Measurements from ENCODE around the gene SKAP1. TPM values are rescaled to one million over a fixed set of nuclear protein-coding genes. Genes with fewer than 3 reads are reported as not detected.

Gene SKAP1
- polyA plus RNA-seq, 6 donors from 2014 or later, result 79.3 to 166 (median 140) TPM

GRCh38 chr17:48178317-48178716 lies 251.7 kb downstream of the SKAP1 start:
- H3K9me3 Mint-ChIP-seq, result no peaks in the 10 kb centered on the region
- peaks cover 26 to 35% of the 10 kb centered on the region in 2 donors for H3K36me3 Mint-ChIP-seq
- ATAC-seq (ENCODE audit: low read depth in 2 of 2) (no peak), DNase-seq (no peak)
- no peaks in the 10 kb centered on the region for H3K27me3 Mint-ChIP-seq
- peak overlapping the region in 2 of 6 donors; percentile 15 to 79 for H3K27ac Mint-ChIP-seq
- H3K4me3 Mint-ChIP-seq, result no peak overlapping the region
- H3K4me1 Mint-ChIP-seq, result no peaks in the 10 kb centered on the region

GRCh38 chr17:48177816-48178215 lies 252.2 kb downstream of the SKAP1 start:
- H3K4me1 Mint-ChIP-seq, result no peaks in the 10 kb centered on the region
- no peak for ATAC-seq (ENCODE audit: low read depth in 2 of 2)

DNA sequence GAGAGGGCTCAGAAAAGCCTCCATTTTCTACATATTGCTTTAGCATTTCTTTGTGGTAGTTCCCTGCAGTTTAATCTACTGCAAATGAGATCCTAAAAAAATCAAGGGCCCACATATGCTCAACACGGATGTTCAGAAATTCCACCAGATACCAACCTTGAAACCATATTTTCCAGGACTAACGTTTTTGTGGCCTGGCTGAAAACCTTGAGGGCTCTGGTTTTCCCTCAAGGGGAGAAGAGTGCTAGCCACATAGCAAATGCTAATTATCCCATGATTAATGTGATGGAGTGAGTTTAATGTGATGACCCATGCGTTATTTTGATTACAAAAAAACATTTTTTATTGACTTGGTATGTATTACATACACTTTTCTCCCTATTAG lies 253.6 kb downstream of the SKAP1 start:
- DNase-seq (no peak), ATAC-seq (ENCODE audit: low read depth in 2 of 2) (no peak)
- Mint-ChIP-seq H3K27ac (peak overlapping the region in 1 of 6 donors; percentile 8), H3K36me3 (peaks cover 13 to 26% of the 10 kb centered on the region in 2 donors), H3K27me3 (no peaks in the 10 kb centered on the region), H3K4me3 (no peak overlapping the region), H3K4me1 (no peaks in the 10 kb centered on the region), H3K9me3 (no peaks in the 10 kb centered on the region)

More at GRCh38 chr17:48177816-48178215, 252.2 kb downstream of the SKAP1 start:
- no peak for DNase-seq
- Mint-ChIP-seq H3K27ac (peak overlapping the region in 1 of 6 donors; percentile 79), H3K27me3 (no peaks in the 10 kb centered on the region), H3K4me3 (no peak overlapping the region), H3K36me3 (peaks cover 23 to 31% of the 10 kb centered on the region in 2 donors), H3K9me3 (no peaks in the 10 kb centered on the region)

DNA sequence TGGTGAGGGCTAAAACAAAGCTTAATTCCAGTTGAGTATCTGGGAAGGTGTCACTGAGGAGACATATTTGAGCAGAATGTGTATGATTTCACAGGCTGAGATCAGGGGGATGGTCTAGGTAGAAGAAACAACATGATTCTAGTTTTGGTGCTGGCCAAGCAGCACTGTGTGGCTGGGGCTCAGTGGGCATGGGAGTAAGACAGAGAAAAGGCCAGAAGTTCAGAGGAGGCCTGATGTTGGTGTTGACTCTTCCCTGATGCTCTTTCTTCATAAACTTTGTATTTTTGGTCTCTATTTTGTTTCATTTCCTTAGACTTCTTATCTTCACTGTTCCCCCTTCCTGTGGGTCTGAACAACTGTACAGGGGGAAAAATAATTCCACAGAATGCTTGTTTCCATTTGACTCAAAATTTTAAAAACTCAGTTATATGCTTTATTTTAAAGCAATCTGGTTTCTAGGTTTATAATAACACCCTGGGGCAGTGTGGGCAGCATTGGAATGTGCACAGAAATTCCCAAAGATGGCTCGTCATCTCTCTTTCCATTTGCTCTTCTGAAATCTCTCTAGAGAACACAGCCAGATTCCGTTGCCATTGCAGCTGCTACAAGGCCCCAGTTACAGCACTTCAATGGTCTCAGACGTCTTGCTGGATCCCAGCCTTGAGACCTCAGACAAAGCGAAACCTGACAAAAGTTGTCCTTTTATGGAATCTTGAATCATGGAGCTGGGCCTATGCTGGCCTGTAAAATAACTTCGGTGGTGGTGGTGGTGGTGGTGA lies 254.1 kb downstream of the SKAP1 start:
- Mint-ChIP-seq H3K27me3 (no peaks in the 10 kb centered on the region), H3K4me1 (no peaks in the 10 kb centered on the region), H3K27ac (peak overlapping the region in 1 of 6 donors; percentile 82), H3K9me3 (no peaks in the 10 kb centered on the region), H3K4me3 (no peak overlapping the region), H3K36me3 (peaks cover 13 to 25% of the 10 kb centered on the region in 2 donors)
- no peak for DNase-seq
- no peak for ATAC-seq (ENCODE audit: low read depth in 2 of 2)

- Mint-ChIP-seq H3K27me3 (no peaks in the 10 kb centered on the region), H3K4me1 (no peaks in the 10 kb centered on the region), H3K4me3 (no peak overlapping the region), H3K27ac (no peak overlapping the region), H3K36me3 (peaks cover 16% of the 10 kb centered on the region in 2 donors), H3K9me3 (no peaks in the 10 kb centered on the region)
- DNase-seq, result no peak
- no peak for ATAC-seq (ENCODE audit: low read depth in 2 of 2)
Observed at GRCh38 chr17:48174833-48175523, 255.0 kb downstream of the SKAP1 start.

- DNase-seq (no peak), ATAC-seq (ENCODE audit: low read depth in 2 of 2) (no peak)
- Mint-ChIP-seq H3K9me3 (no peaks in the 10 kb centered on the region), H3K27ac (no peak overlapping the region), H3K36me3 (peaks cover 0 to 12% of the 10 kb centered on the region in 2 donors), H3K27me3 (no peaks in the 10 kb centered on the region), H3K4me1 (no peaks in the 10 kb centered on the region), H3K4me3 (no peak overlapping the region)
Observed at GRCh38 chr17:48173191-48173984, 256.6 kb downstream of the SKAP1 start.

DNA sequence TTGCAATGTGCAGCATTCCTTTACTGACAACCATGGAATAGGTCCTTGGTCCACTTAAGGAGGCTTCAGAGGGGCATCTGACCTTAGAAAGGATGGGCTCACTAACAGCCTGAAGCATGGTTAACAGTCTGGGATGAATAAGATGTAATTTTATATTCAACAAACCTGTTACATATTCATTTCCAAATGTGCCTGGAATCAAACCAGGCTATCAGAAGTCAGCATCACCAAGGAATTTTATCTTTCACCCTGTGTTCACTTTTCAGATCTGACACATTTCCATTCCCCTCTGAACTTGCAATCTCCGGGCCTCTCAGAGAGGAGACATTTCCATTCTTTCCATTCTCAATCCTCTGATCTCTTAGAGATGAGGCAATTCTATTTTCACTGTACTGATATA lies 260.1 kb downstream of the SKAP1 start:
- DNase-seq, result no peak
- Mint-ChIP-seq H3K27me3 (no peaks in the 10 kb centered on the region), H3K4me3 (no peak overlapping the region), H3K27ac (no peak overlapping the region), H3K9me3 (no peaks in the 10 kb centered on the region), H3K4me1 (no peaks in the 10 kb centered on the region), H3K36me3 (peaks cover 0 to 13% of the 10 kb centered on the region in 2 donors)
- no peak for ATAC-seq (ENCODE audit: low read depth in 2 of 2)

DNA sequence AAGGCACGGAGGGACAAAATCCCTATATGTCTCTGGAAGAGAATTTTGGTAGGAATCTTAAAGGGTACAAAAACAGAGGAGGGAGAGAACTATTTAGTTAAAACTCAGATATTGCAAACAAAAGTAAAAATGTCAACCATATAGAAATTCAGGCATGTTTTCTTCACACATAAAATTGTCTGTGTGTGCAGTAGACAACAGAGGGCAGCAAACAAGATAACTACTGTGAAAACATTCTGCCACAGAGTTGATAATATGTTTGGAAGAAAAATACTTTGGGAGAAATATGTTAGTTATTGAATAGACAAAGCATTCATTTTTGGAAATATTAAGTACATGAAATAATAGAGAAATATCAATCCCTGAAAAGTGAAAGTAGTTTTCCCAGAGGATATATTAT lies 266.2 kb downstream of the SKAP1 start:
- peaks cover 0 to 4% of the 10 kb centered on the region in 2 donors for H3K36me3 Mint-ChIP-seq
- ATAC-seq (ENCODE audit: low read depth in 2 of 2), result no peak
- no peak overlapping the region for H3K27ac Mint-ChIP-seq
- no peaks in the 10 kb centered on the region for H3K27me3 Mint-ChIP-seq
- DNase-seq, result no peak
- no peaks in the 10 kb centered on the region for H3K9me3 Mint-ChIP-seq
- peaks cover 0 to 4% (median 0%) of the 10 kb centered on the region in 3 donors for H3K4me1 Mint-ChIP-seq
- no peak overlapping the region for H3K4me3 Mint-ChIP-seq

- Mint-ChIP-seq H3K9me3 (no peaks in the 10 kb centered on the region), H3K36me3 (peaks cover 0 to 4% of the 10 kb centered on the region in 2 donors), H3K27ac (peak overlapping the region in 1 of 6 donors; percentile 45), H3K27me3 (no peaks in the 10 kb centered on the region), H3K4me1 (peaks cover 0 to 4% (median 0%) of the 10 kb centered on the region in 3 donors), H3K4me3 (no peak overlapping the region)
- ATAC-seq (ENCODE audit: low read depth in 2 of 2) (no peak), DNase-seq (no peak)
Observed at GRCh38 chr17:48162946-48163506, 267.0 kb downstream of the SKAP1 start.

DNA sequence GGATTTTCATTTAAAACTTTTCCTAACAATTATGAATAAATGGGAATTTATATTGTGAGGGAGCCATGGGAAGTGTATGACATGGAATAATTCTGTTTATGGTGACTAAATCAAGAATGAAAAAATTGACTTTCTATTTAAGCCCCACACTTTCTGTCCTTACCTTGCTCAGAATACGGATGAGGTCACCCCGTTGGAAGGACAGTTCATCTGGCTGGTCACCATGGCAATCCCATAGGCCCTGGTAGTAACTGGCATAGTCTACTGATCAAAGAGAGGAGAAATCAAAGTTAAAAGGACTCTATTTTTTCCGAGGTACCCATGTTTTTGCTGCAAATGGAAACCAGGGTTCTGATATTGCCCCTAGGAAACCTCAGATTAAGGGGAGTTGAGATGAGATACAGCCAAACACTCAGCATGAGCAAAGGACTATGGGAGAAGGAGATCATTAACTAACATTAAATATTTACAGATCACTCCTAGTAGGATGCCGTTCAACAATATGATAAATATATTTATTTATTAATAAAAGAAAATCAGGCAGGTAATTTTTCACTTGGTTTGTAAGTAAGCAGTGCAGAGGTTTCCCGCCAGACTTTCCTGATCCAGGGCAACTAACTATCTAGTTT lies 267.6 kb downstream of the SKAP1 start:
- Mint-ChIP-seq H3K4me3 (no peak overlapping the region), H3K9me3 (no peaks in the 10 kb centered on the region), H3K36me3 (peaks cover 0 to 4% of the 10 kb centered on the region in 2 donors), H3K27me3 (no peaks in the 10 kb centered on the region), H3K4me1 (peaks cover 0 to 4% (median 0%) of the 10 kb centered on the region in 3 donors), H3K27ac (no peak overlapping the region)
- no peak for ATAC-seq (ENCODE audit: low read depth in 2 of 2)
- DNase-seq, result no peak

GRCh38 chr17:48161127-48161905 lies 268.7 kb downstream of the SKAP1 start:
- peak overlapping the region in 1 of 6 donors; percentile 41 for H3K27ac Mint-ChIP-seq
- no peak overlapping the region for H3K4me3 Mint-ChIP-seq
- H3K36me3 Mint-ChIP-seq, result peaks cover 0 to 8% of the 10 kb centered on the region in 2 donors
- no peaks in the 10 kb centered on the region for H3K27me3 Mint-ChIP-seq
- ATAC-seq (ENCODE audit: low read depth in 2 of 2), result no peak
- H3K4me1 Mint-ChIP-seq, result peaks cover 0 to 4% (median 0%) of the 10 kb centered on the region in 3 donors
- no peak for DNase-seq
- no peaks in the 10 kb centered on the region for H3K9me3 Mint-ChIP-seq
